Ovary (tissue), 9 donors: Measurements from ENCODE around the gene FNBP1L. TPM values are rescaled to one million over a fixed set of nuclear protein-coding genes. Genes with fewer than 3 reads are reported as not detected.

Experiments
- DNase-seq, 5 donors: peaks; one replicate each; pipeline ENCODE4 v3.0.0-alpha.2; 2019 to 2020
- H3K27ac ChIP-seq, 2 donors: fragments of 200-600 bp; one replicate each; pipeline versions ENCODE4 v1.5.1 to v1.8.0; 2019 to 2022
- H3K27me3 ChIP-seq: fragments of 200-600 bp; one replicate; pipeline ENCODE4 v1.8.0; 2022
- H3K36me3 ChIP-seq: fragments of 200-600 bp; sonication (generic); one replicate; pipeline ENCODE4 v1.5.1; 2019
- H3K4me1 ChIP-seq: one replicate; pipeline ENCODE4 v1.8.1; 2013; ENCODE audit warnings: mild to moderate bottlenecking, moderate library complexity; ENCODE audit not compliant: insufficient read depth
- H3K4me3 ChIP-seq: fragments of 200-600 bp; sonication (generic); one replicate; pipeline ENCODE4 v1.5.1; 2017
- H3K9me3 ChIP-seq, 2 donors: fragments of 200-600 bp in 1 of 2; sonication (generic) in 1 of 2; one replicate each; pipeline versions ENCODE4 v1.5.1 to v1.8.1; 2013 to 2019; ENCODE audit warnings: mild to moderate bottlenecking in 1 of 2, moderate library complexity in 1 of 2
- EP300 ChIP-seq: sonication (generic); formaldehyde crosslinking; IDR thresholded peaks from one replicate; pipeline ENCODE4 v1.6.1; 2017; ENCODE audit warnings: antibody characterized with exemption
- POLR2A ChIP-seq: fragments of 450-650 bp; IDR thresholded peaks from one replicate; pipeline ENCODE4 v1.6.1; 2017; ENCODE audit warnings: antibody characterized with exemption, mild to moderate bottlenecking, moderate library complexity
- WGBS, 3 donors: extraction: QIAGEN DNeasy Blood & Tissue Kit in 1 of 3; methylation state at CpG; one replicate each; pipeline versions ENCODE4 v1.1.5 to v1.1.7; 2013 to 2017; 5-methylcytosine and 5-hydroxymethylcytosine counted together
- intact Hi-C, 4 donors: fragments of 100-400 bp; cut with DNase I; formaldehyde crosslinking; loops; one replicate each; pipeline versions ENCODE4 v1.11.0 to v1.15.1; 2022 to 2023
- polyA plus RNA-seq, 2 donors: library from polyadenylated mRNA; stranded (reverse); fragments of 200-250 nt in 1 of 2; fragments of 350-450 nt in 1 of 2; fragmentation: Illumina TruSeq in 1 of 2; extraction: RNeasy Lipid Tissue Mini Kit (QIAGEN cat#74804) in 1 of 2; gene quantifications; one replicate each; pipeline ENCODE4 v1.2.3, GENCODE V29; 2013 to 2014
- total RNA-seq, 7 donors: library from RNA; depleted of rRNA in 2 of 7; stranded (reverse); fragments of >200 nt in 2 of 7; fragmentation: NEBNext Ultra II Directional in 3 of 7; extraction: Animal tissue kit (Norgen Biotek cat#: 25700) in 3 of 7; gene quantifications; one replicate each; pipeline versions ENCODE4 v1.1.0 to v1.2.4, GENCODE V29; 2016 to 2023
- TF ChIP-seq, protein P1 (sequence below), 3 donors: fragments of 450-650 bp in 2 of 3; fragments of 200-600 bp in 1 of 3; IDR thresholded peaks; one replicate each; pipeline versions ENCODE4 v1.5.1 to v1.8.0; 2016 to 2022; ENCODE audit warnings: antibody characterized with exemption in 3 of 3, mild to moderate bottlenecking in 1 of 3
- donor health status: DM: no; HTN: no; CAD: no; lungs with moderate emphysema.
- donor health status: DM: no; HTN: no; CAD: no.
- donor health status: Bipolar disorder and iron deficiency.
- donor health status: DM: yes; HTN: yes; CAD: no.
- donor health status: DM: no; HTN: no; CAD: no.
- donor health status: DM: yes; HTN: yes; CAD: no.

Gene FNBP1L
- total and polyA plus RNA-seq, 9 donors: 11.9 to 27.6 (median 18.4) TPM

DNA sequence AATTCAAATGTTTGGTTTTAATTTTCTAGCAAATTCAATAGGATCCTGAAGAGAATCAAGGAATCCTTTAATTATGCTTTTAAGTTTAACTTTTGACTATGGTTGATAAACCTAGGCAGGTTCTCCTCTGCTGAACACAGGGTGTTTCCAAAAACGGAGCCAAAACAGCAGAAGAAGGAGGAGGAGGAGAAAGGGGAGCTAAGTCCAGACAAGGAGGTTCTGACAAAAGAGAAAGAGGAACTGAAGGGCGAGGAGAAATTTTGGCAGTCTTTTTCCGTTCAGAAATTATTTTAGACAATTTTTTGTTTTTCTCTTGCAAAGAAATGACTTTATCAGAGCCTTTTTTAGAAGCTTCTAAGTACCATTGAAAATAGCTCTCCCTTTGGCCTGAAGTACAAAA, 33.2 kb upstream of the FNBP1L start:
- WGBS, 3 donors: 2 to 9% (median 3%) methylated on average over 3 of the region's 3 CpGs
- Histone ChIP-seq H3K4me3 (no peak overlapping the region), H3K27ac (no peak overlapping the region), H3K9me3 (no peaks in the 10 kb centered on the region), H3K27me3 (no peaks in the 10 kb centered on the region), H3K4me1 (peaks cover 1% of the 10 kb centered on the region), H3K36me3 (no peaks in the 10 kb centered on the region)
- TF ChIP-seq, protein P1, sequence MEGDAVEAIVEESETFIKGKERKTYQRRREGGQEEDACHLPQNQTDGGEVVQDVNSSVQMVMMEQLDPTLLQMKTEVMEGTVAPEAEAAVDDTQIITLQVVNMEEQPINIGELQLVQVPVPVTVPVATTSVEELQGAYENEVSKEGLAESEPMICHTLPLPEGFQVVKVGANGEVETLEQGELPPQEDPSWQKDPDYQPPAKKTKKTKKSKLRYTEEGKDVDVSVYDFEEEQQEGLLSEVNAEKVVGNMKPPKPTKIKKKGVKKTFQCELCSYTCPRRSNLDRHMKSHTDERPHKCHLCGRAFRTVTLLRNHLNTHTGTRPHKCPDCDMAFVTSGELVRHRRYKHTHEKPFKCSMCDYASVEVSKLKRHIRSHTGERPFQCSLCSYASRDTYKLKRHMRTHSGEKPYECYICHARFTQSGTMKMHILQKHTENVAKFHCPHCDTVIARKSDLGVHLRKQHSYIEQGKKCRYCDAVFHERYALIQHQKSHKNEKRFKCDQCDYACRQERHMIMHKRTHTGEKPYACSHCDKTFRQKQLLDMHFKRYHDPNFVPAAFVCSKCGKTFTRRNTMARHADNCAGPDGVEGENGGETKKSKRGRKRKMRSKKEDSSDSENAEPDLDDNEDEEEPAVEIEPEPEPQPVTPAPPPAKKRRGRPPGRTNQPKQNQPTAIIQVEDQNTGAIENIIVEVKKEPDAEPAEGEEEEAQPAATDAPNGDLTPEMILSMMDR (IDR thresholded peaks at IDR 0.05): no peak
- TF ChIP-seq EP300: no peak
- no peak for TF ChIP-seq POLR2A
- intact Hi-C loops: no loop called here
- DNase-seq: no peak

DNA sequence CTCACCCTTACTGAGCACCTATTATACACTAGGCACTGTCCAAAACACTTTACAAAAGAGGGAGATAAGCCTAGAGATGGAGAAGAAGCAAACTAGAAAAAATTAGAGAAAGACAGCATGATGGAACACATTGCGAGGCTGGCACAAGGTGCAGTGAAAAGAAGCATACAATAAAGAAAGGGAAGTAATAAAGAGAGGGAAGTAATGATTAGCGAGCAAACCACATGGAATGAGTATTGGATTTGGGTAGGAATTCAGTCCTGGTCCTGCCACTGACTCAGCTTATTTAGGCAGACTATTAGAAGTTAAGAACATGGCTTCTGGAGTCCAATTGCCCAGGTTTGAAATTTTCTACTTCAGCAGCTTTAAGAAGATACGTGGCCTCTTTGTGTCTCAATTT, 32.6 kb upstream of the FNBP1L start:
- TF ChIP-seq EP300: no peak
- TF ChIP-seq, protein P1 (IDR thresholded peaks at IDR 0.05): no peak

GRCh38 chr1:93416183-93416582, 31.7 kb upstream of the FNBP1L start:
- Histone ChIP-seq H3K27ac (no peak overlapping the region), H3K36me3 (no peaks in the 10 kb centered on the region), H3K4me1 (peaks cover 1% of the 10 kb centered on the region), H3K4me3 (no peak overlapping the region), H3K27me3 (no peaks in the 10 kb centered on the region), H3K9me3 (no peaks in the 10 kb centered on the region)
- DNase-seq: no peak
- 96 to 98% (median 98%) methylated on average over 2 of the region's 2 CpGs for WGBS, 3 donors
- intact Hi-C loops: no loop called here
- TF ChIP-seq EP300 (no peak), POLR2A (no peak)
- TF ChIP-seq, protein P1 (IDR thresholded peaks at IDR 0.05): no peak

More for the DNA sequence above, 32.6 kb upstream of the FNBP1L start:
- Histone ChIP-seq H3K4me1 (peaks cover 1% of the 10 kb centered on the region), H3K4me3 (no peak overlapping the region), H3K27me3 (no peaks in the 10 kb centered on the region), H3K27ac (no peak overlapping the region), H3K36me3 (no peaks in the 10 kb centered on the region), H3K9me3 (no peaks in the 10 kb centered on the region)
- WGBS, 3 donors: 83 to 89% (median 88%) methylated on average over 3 of the region's 3 CpGs
- intact Hi-C loops: no loop called here
- no peak for DNase-seq

GRCh38 chr1:93419344-93419743, 28.6 kb upstream of the FNBP1L start:
- TF ChIP-seq EP300: no peak
- Histone ChIP-seq H3K4me3 (no peak overlapping the region), H3K4me1 (peaks cover 1% of the 10 kb centered on the region), H3K36me3 (no peaks in the 10 kb centered on the region), H3K27ac (no peak overlapping the region), H3K27me3 (no peaks in the 10 kb centered on the region), H3K9me3 (no peaks in the 10 kb centered on the region)
- no peak for DNase-seq
- intact Hi-C loops: no loop called here
- WGBS, 3 donors: 91 to 100% (median 95%) methylated on average over 2 of the region's 2 CpGs

- Histone ChIP-seq H3K36me3 (no peaks in the 10 kb centered on the region), H3K4me1 (no peaks in the 10 kb centered on the region), H3K27ac (no peak overlapping the region), H3K27me3 (no peaks in the 10 kb centered on the region), H3K9me3 (no peaks in the 10 kb centered on the region), H3K4me3 (no peak overlapping the region)
- no peak for TF ChIP-seq POLR2A
- TF ChIP-seq, protein P1 (IDR thresholded peaks at IDR 0.05): no peak
- TF ChIP-seq EP300: no peak
- 94 to 96% (median 94%) methylated on average over 2 of the region's 2 CpGs for WGBS, 3 donors
- no peak for DNase-seq
- intact Hi-C loops: no loop called here
These were observed 27.5 kb upstream of the FNBP1L start for GRCh38 chr1:93420400-93420799.
